ENCODE results near the gene SCOC. TPM values are rescaled to one million over a fixed set of nuclear protein-coding genes. Genes with fewer than 3 reads are reported as not detected.
"Not testable (repeated sequence)": the region's sequence is repeated elsewhere in the genome, so short reads cannot be mapped to it uniquely, and the experiment has no call there.

SCOC gene
- total RNA-seq, 1 donor from 2014 or later = 64.1 TPM

GRCh38 chr4:140382732-140383131, 9.3 kb downstream of the SCOC start:
- no peak for TF ChIP-seq CTCF (IDR thresholded peaks at IDR 0.05; ENCODE audit: insufficient read depth, low read length, poor library complexity, severe bottlenecking)
- Histone ChIP-seq H3K27me3 (ENCODE audit: control insufficient read depth, insufficient read depth, low read length) (no peaks in the 10 kb centered on the region), H3K36me3 (ENCODE audit: control insufficient read depth, insufficient read depth, low read length) (no peaks in the 10 kb centered on the region), H3K4me3 (ENCODE audit: low read depth, low read length) (no peak overlapping the region)
- no peak for DNase-seq (ENCODE audit: low read depth)

DNA sequence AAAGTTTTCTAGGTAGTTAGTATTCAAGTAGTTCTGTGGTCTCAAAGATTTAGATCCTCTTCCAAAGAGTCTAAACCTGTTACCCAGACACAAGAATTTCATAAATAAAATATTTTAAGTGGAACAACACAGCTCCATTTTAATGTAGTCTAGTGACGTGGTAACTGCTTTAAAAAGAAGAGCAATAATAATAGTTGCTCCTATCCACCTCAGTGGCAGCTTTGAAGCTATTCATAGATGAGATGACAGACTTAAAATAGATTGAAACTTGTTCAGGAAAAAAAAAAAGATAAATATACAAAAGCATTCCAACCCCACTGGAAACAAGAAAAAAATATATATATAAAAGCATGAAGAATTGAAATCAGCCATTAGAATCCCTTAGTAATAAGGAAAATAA, 14.6 kb downstream of the SCOC start:
- Histone ChIP-seq H3K36me3 (ENCODE audit: control insufficient read depth, insufficient read depth, low read length) (no peaks in the 10 kb centered on the region), H3K27me3 (ENCODE audit: control insufficient read depth, insufficient read depth, low read length) (no peaks in the 10 kb centered on the region)
- DNase-seq (ENCODE audit: low read depth) = no peak

GRCh38 chr4:140395668-140396067, 22.2 kb downstream of the SCOC start:
- no peak for TF ChIP-seq CTCF (IDR thresholded peaks at IDR 0.05; ENCODE audit: insufficient read depth, low read length, poor library complexity, severe bottlenecking)
- no peak overlapping the region for H3K4me3 ChIP-seq (ENCODE audit: low read depth, low read length)
- H3K27me3 ChIP-seq (ENCODE audit: control insufficient read depth, insufficient read depth, low read length) = no peaks in the 10 kb centered on the region
- no peaks in the 10 kb centered on the region for H3K36me3 ChIP-seq (ENCODE audit: control insufficient read depth, insufficient read depth, low read length)
- no peak for DNase-seq (ENCODE audit: low read depth)

More for the DNA sequence above, 14.6 kb downstream of the SCOC start:
- no peak for TF ChIP-seq CTCF (IDR thresholded peaks at IDR 0.05; ENCODE audit: insufficient read depth, low read length, poor library complexity, severe bottlenecking)
- H3K4me3 ChIP-seq (ENCODE audit: low read depth, low read length) = no peak overlapping the region

- Histone ChIP-seq H3K27me3 (ENCODE audit: control insufficient read depth, insufficient read depth, low read length) (no peaks in the 10 kb centered on the region), H3K36me3 (ENCODE audit: control insufficient read depth, insufficient read depth, low read length) (no peaks in the 10 kb centered on the region), H3K4me3 (ENCODE audit: low read depth, low read length) (no peak overlapping the region)
- TF ChIP-seq CTCF (IDR thresholded peaks at IDR 0.05; ENCODE audit: insufficient read depth, low read length, poor library complexity, severe bottlenecking) = no peak
- DNase-seq (ENCODE audit: low read depth) = no peak
These were observed 26.7 kb downstream of the SCOC start for GRCh38 chr4:140400111-140400510.

GRCh38 chr4:140406292-140406691, 32.8 kb downstream of the SCOC start:
- H3K36me3 ChIP-seq (ENCODE audit: control insufficient read depth, insufficient read depth, low read length) = no peaks in the 10 kb centered on the region
- H3K27me3 ChIP-seq (ENCODE audit: control insufficient read depth, insufficient read depth, low read length) = no peaks in the 10 kb centered on the region
- TF ChIP-seq CTCF (IDR thresholded peaks at IDR 0.05; ENCODE audit: insufficient read depth, low read length, poor library complexity, severe bottlenecking) = no peak
- DNase-seq (ENCODE audit: low read depth) = no peak
- no peak overlapping the region for H3K4me3 ChIP-seq (ENCODE audit: low read depth, low read length)

DNA sequence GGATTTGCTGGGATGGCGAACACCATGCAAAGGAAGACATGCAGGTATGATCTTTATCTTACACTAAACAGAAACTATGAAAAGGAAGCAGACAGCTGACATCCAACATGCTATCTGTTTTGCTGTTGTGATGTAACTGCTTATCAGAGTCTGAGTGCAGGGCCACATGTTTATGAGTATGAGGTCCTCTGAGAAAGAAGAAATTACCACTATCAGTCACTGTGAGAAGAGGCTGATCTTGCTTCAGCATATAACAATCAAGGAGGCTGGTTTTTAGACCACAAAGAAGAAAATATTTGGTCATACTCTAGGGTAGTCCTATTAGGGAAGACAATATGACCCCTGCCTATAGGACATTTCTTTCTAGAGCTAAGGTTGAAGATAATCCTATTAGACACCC, 35.5 kb downstream of the SCOC start:
- no peak for DNase-seq (ENCODE audit: low read depth)
- Histone ChIP-seq H3K27me3 (ENCODE audit: control insufficient read depth, insufficient read depth, low read length) (no peaks in the 10 kb centered on the region), H3K4me3 (ENCODE audit: low read depth, low read length) (no peak overlapping the region), H3K36me3 (ENCODE audit: control insufficient read depth, insufficient read depth, low read length) (no peaks in the 10 kb centered on the region)
- TF ChIP-seq CTCF (IDR thresholded peaks at IDR 0.05; ENCODE audit: insufficient read depth, low read length, poor library complexity, severe bottlenecking) = no peak

DNA sequence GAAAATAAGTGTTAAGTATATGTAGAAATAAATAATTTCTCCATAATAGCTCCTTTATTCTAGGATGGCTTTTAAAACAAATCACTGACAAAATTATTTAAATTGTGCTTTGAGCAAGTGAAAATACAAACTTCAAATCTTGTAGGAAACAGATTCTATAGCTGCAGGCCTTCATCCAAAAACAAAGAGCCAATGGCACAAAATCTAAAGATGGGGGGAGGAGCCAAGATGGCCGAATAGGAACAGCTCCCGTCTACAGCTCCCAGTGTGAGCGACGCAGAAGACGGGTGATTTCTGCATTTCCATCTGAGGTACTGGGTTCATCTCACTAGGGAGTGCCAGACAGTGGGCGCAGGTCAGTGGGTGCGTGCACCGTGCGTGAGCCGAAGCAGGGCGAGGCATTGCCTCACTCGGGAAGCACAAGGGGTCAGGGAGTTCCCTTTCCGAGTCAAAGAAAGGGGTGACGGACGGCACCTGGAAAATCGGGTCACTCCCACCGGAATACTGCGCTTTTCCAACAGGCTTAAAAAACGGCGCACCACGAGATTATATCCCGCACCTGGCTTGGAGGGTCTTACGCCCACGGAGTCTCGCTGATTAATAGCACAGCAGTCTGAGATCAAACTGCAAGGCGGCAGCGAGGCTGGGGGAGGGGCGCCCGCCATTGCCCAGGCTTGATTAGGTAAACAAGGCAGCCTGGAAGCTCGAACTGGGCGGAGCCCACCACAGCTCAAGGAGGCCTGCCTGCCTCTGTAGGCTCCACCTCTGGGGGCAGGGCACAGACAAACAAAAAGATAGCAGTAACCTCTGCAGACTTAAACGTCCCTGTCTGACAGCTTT, 39.9 kb downstream of the SCOC start:
- DNase-seq (ENCODE audit: low read depth); H3K4me3 ChIP-seq (ENCODE audit: low read depth, low read length); H3K27me3 ChIP-seq (ENCODE audit: control insufficient read depth, insufficient read depth, low read length); H3K36me3 ChIP-seq (ENCODE audit: control insufficient read depth, insufficient read depth, low read length): not testable (repeated sequence)

Data from kidney epithelial cell (primary cell).